ENCODE data around the gene SERPINB6. TPM values are rescaled to one million over a fixed set of nuclear protein-coding genes. Genes with fewer than 3 reads are reported as not detected.

Gene SERPINB6
- total and polyA plus RNA-seq, 9 of the 15 experiments (the other 6 are each of a cell fraction or from before 2014, with no cell fraction given), result 86.6 to 211 (median 143) TPM

- no peak for TF ChIP-seq ZNF318 (IDR thresholded peaks at IDR 0.05; ENCODE audit: borderline replicate concordance in 1 of 2, low read depth in 1 of 2)
- no peak for TF ChIP-seq KAT8 (IDR thresholded peaks at IDR 0.05; ENCODE audit: low read depth)
- TF ChIP-seq MYBL2 (IDR thresholded peaks at IDR 0.05; ENCODE audit: low read depth), result no peak
- no peak for TF ChIP-seq MYBL2 (CRISPR knock-in tag; IDR thresholded peaks at IDR 0.05; ENCODE audit: borderline replicate concordance)
- no peak for TF ChIP-seq ZNF583 (CRISPR knock-in tag; IDR thresholded peaks at IDR 0.05)
- peak; percentile 63 for TF ChIP-seq PRDM10 (IDR thresholded peaks at IDR 0.05; ENCODE audit: partially characterized antibody)
- no peak for TF ChIP-seq CHD1 (IDR thresholded peaks at IDR 0.05; ENCODE audit: low read length)
- TF ChIP-seq NR4A1 (CRISPR knock-in tag; IDR thresholded peaks at IDR 0.05), result no peak
- no peak; the same call in 1 of the 2 replicates for TF ChIP-seq NR4A1 (tag; IDR thresholded peaks at IDR 0.05)
- no peak; the same call in 1 of the 2 replicates for TF ChIP-seq E2F4 (CRISPR knock-in tag; IDR thresholded peaks at IDR 0.05; ENCODE audit: low read depth)
- peak; percentile 62 to 65; a peak in 3 of 4 replicates for TF ChIP-seq MNT (conservative IDR thresholded peaks at IDR 0.05)
- TF ChIP-seq CEBPG (CRISPR knock-in tag; IDR thresholded peaks at IDR 0.05), result no peak
- no peak for TF ChIP-seq CEBPG (tag; conservative IDR thresholded peaks at IDR 0.05 in 1 of 2, IDR thresholded peaks at IDR 0.05 in 1 of 2)
Measured at GRCh38 chr6:2952557-2953095, 18.7 kb downstream of the SERPINB6 start (continued).

All from K562 (cell line).